ENCODE data around the gene SATB1. TPM values are rescaled to one million over a fixed set of nuclear protein-coding genes. Genes with fewer than 3 reads are reported as not detected.

Gene SATB1
- total RNA-seq, 1 experiment from 2014 or later: 5.9 TPM

DNA sequence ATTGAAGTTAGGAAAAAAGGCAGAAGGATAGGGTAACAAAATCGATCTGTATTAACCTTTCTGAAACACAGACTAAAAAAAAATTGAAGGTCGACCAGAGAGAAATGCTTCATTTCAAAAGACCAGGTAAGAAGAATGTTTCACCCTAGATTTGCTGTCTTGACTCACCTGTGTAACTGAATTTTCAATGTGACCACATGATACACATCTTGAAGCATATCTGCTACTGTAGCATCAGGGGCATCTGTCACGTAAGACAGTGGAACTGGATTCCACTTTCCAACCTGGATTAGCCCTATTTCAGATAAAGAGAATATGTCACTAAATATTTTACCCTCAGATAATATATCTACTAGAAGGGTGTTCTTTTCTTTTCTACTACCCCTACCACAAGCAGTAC is 9.3 kb downstream of the SATB1 start:
- H3K9me3 ChIP-seq (ENCODE audit: low read length): no peaks in the 10 kb centered on the region
- H3K36me3 ChIP-seq (ENCODE audit: insufficient read depth, low read length): no peaks in the 10 kb centered on the region
- no peak for DNase-seq
- no peaks in the 10 kb centered on the region for H3K9me2 ChIP-seq (replicated peaks; ENCODE audit: insufficient read depth, low read length)
- no peaks in the 10 kb centered on the region for H4K20me1 ChIP-seq (ENCODE audit: insufficient read depth, low read depth, low read length)
- no peaks in the 10 kb centered on the region for H3K27me3 ChIP-seq (ENCODE audit: low read length)
- H2AFZ ChIP-seq (ENCODE audit: low read length): no peak overlapping the region
- no peak overlapping the region for H3K4me3 ChIP-seq (ENCODE audit: low read length)
- H3K4me1 ChIP-seq (ENCODE audit: low read length): no peaks in the 10 kb centered on the region
- H3K9ac ChIP-seq (ENCODE audit: low read length): no peak overlapping the region
- no peaks in the 10 kb centered on the region for H3K79me2 ChIP-seq (ENCODE audit: low read length)
- H3K27ac ChIP-seq (ENCODE audit: low read length): no peak overlapping the region
- no peak overlapping the region for H3K4me2 ChIP-seq (ENCODE audit: low read depth, low read length, poor library complexity, severe bottlenecking)

DNA sequence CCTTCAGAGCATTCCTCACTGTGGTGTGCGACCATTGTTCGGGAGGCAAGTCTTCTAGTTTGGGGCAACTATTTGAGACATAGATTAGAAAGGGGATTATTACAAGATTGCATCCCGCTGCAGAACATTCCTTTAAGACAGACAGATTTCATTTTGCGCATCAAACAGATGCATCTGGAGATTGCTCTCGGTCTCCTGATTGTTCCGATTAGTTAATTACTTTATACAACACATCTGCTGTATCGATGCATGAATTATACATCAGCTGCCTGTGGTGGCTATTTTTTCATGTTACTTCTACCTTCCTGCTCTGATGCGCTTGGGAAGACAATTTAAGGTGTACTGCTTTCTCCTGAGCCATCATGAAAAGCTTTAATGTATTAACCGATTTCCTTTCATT is 10.0 kb downstream of the SATB1 start:
- Histone ChIP-seq H3K9me2 (replicated peaks; ENCODE audit: insufficient read depth, low read length) (no peaks in the 10 kb centered on the region), H3K4me1 (ENCODE audit: low read length) (no peaks in the 10 kb centered on the region), H4K20me1 (ENCODE audit: insufficient read depth, low read depth, low read length) (no peaks in the 10 kb centered on the region), H3K27ac (ENCODE audit: low read length) (no peak overlapping the region), H2AFZ (ENCODE audit: low read length) (no peak overlapping the region), H3K4me2 (ENCODE audit: low read depth, low read length, poor library complexity, severe bottlenecking) (no peak overlapping the region), H3K4me3 (ENCODE audit: low read length) (no peak overlapping the region), H3K79me2 (ENCODE audit: low read length) (no peaks in the 10 kb centered on the region), H3K9ac (ENCODE audit: low read length) (no peak overlapping the region), H3K27me3 (ENCODE audit: low read length) (no peaks in the 10 kb centered on the region), H3K9me3 (ENCODE audit: low read length) (no peaks in the 10 kb centered on the region), H3K36me3 (ENCODE audit: insufficient read depth, low read length) (no peaks in the 10 kb centered on the region)
- no peak for DNase-seq

DNA sequence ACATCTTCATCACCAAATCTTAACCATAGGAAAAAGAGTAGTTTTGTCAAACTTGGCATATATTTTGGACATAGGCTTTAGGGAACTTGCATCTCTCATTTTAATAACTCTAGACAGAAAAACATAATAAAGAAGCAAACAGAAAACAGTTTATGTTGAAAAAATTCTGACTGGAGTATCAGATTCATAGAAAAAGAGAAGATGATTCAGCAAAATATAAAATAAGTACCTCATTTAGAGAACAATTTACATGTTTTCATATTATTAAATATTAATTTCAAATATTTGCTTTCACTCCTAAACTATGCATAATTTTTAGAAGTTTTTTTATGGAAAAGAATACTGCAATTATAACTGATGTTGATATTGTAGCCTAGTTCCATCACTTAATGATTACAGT is 12.5 kb downstream of the SATB1 start:
- no peak overlapping the region for H2AFZ ChIP-seq (ENCODE audit: low read length)
- no peaks in the 10 kb centered on the region for H3K27me3 ChIP-seq (ENCODE audit: low read length)
- H3K9me2 ChIP-seq (replicated peaks; ENCODE audit: insufficient read depth, low read length): no peaks in the 10 kb centered on the region
- no peak overlapping the region for H3K4me2 ChIP-seq (ENCODE audit: low read depth, low read length, poor library complexity, severe bottlenecking)
- no peaks in the 10 kb centered on the region for H3K9me3 ChIP-seq (ENCODE audit: low read length)
- H3K27ac ChIP-seq (ENCODE audit: low read length): no peak overlapping the region
- no peaks in the 10 kb centered on the region for H3K79me2 ChIP-seq (ENCODE audit: low read length)
- H3K9ac ChIP-seq (ENCODE audit: low read length): no peak overlapping the region
- no peaks in the 10 kb centered on the region for H3K36me3 ChIP-seq (ENCODE audit: insufficient read depth, low read length)
- no peaks in the 10 kb centered on the region for H3K4me1 ChIP-seq (ENCODE audit: low read length)
- no peaks in the 10 kb centered on the region for H4K20me1 ChIP-seq (ENCODE audit: insufficient read depth, low read depth, low read length)
- no peak for DNase-seq
- no peak overlapping the region for H3K4me3 ChIP-seq (ENCODE audit: low read length)

DNA sequence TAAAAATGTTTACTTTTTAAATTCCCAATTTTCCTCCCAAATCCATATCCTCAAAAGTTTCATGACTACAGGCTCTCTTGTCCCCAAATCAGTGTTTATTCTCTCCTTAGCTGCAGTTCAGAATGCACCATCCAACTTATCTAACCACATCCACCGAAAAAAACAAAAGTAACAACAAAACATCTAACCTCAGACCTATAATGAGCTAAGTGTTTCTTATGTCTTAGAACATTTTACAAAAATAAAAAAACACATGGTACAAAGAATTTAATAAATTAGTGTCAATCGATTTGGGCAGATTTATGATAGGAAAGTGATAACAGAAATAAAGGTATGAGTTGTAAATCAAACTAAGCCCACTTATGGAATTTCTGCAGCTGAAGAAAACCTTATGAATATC is 13.6 kb downstream of the SATB1 start:
- DNase-seq: no peak
- Histone ChIP-seq H3K27ac (ENCODE audit: low read length) (no peak overlapping the region), H3K79me2 (ENCODE audit: low read length) (no peaks in the 10 kb centered on the region), H3K9ac (ENCODE audit: low read length) (no peak overlapping the region), H4K20me1 (ENCODE audit: insufficient read depth, low read depth, low read length) (no peaks in the 10 kb centered on the region), H3K27me3 (ENCODE audit: low read length) (no peaks in the 10 kb centered on the region), H3K4me3 (ENCODE audit: low read length) (no peak overlapping the region), H3K9me2 (replicated peaks; ENCODE audit: insufficient read depth, low read length) (no peaks in the 10 kb centered on the region), H3K4me1 (ENCODE audit: low read length) (no peaks in the 10 kb centered on the region), H3K4me2 (ENCODE audit: low read depth, low read length, poor library complexity, severe bottlenecking) (no peak overlapping the region), H2AFZ (ENCODE audit: low read length) (no peak overlapping the region), H3K9me3 (ENCODE audit: low read length) (no peaks in the 10 kb centered on the region), H3K36me3 (ENCODE audit: insufficient read depth, low read length) (no peaks in the 10 kb centered on the region)

DNA sequence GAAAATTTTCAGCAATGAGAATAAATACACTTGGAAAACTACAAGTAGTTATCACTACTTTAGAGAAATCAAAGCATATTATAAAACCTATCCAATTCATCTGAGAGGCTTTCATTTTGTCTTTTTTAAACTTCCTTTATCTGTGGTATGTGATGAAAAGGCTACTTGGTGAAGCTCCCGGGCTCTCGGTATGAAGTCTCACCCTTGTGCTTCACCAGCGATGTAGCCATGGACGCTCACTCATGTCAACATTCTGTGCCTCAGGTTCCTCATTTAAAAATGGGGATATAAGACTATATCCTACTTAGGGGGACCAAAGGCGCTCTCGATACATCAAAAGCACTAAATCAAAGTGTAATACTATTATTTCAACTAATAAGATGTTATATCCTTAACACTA is 14.9 kb downstream of the SATB1 start:
- no peaks in the 10 kb centered on the region for H3K4me1 ChIP-seq (ENCODE audit: low read length)
- no peak for DNase-seq
- no peaks in the 10 kb centered on the region for H3K79me2 ChIP-seq (ENCODE audit: low read length)
- H3K9me2 ChIP-seq (replicated peaks; ENCODE audit: insufficient read depth, low read length): no peaks in the 10 kb centered on the region
- no peaks in the 10 kb centered on the region for H3K27me3 ChIP-seq (ENCODE audit: low read length)
- no peak overlapping the region for H3K9ac ChIP-seq (ENCODE audit: low read length)
- no peak overlapping the region for H2AFZ ChIP-seq (ENCODE audit: low read length)
- H3K4me3 ChIP-seq (ENCODE audit: low read length): no peak overlapping the region
- no peaks in the 10 kb centered on the region for H3K36me3 ChIP-seq (ENCODE audit: insufficient read depth, low read length)
- no peaks in the 10 kb centered on the region for H4K20me1 ChIP-seq (ENCODE audit: insufficient read depth, low read depth, low read length)
- H3K9me3 ChIP-seq (ENCODE audit: low read length): no peaks in the 10 kb centered on the region
- H3K4me2 ChIP-seq (ENCODE audit: low read depth, low read length, poor library complexity, severe bottlenecking): no peak overlapping the region
- H3K27ac ChIP-seq (ENCODE audit: low read length): no peak overlapping the region

DNA sequence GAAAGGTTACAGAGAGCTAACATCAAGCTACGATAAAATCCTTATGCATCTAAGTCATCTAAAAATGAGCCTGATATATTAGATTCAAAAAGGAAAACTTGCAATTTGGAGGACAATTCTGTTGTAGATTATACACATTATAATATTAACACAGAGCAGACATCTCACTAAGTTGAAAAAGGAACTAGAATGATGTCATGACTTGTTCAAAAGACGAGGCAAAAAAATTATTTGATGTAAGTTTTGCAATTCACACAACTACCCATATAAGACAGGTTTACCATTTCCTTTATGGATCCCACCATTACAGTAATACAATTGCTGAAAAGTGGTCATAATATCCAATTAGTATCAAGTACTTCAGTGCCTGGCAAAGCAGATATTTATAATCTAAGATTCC is 15.9 kb downstream of the SATB1 start:
- Histone ChIP-seq H3K79me2 (ENCODE audit: low read length) (no peaks in the 10 kb centered on the region), H3K9me3 (ENCODE audit: low read length) (no peaks in the 10 kb centered on the region), H3K9me2 (replicated peaks; ENCODE audit: insufficient read depth, low read length) (no peaks in the 10 kb centered on the region), H3K27ac (ENCODE audit: low read length) (no peak overlapping the region), H3K4me3 (ENCODE audit: low read length) (no peak overlapping the region), H3K4me1 (ENCODE audit: low read length) (no peaks in the 10 kb centered on the region), H2AFZ (ENCODE audit: low read length) (no peak overlapping the region), H3K36me3 (ENCODE audit: insufficient read depth, low read length) (no peaks in the 10 kb centered on the region), H4K20me1 (ENCODE audit: insufficient read depth, low read depth, low read length) (no peaks in the 10 kb centered on the region), H3K4me2 (ENCODE audit: low read depth, low read length, poor library complexity, severe bottlenecking) (no peak overlapping the region), H3K27me3 (ENCODE audit: low read length) (no peaks in the 10 kb centered on the region), H3K9ac (ENCODE audit: low read length) (no peak overlapping the region)
- DNase-seq: no peak

DNA sequence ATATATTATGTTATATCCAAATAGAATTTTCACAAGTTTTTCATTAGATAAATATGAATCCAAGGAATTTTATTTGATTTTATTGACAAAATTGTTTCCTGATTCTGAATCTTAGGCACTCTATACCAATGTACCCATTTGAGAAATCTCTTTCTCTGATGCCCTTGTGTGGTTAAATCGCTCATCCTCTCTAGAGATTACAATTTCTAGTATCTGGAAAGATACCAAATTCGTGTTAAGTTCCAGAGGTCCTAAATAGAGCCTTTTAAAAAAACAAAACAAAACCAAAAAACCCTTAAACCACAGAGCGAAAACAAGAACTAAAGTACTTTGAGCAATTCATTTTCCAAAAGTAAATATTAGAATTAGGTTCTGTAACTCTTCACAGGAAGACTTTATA is 20.0 kb downstream of the SATB1 start:
- no peak overlapping the region for H3K4me2 ChIP-seq (ENCODE audit: low read depth, low read length, poor library complexity, severe bottlenecking)
- no peak overlapping the region for H3K4me3 ChIP-seq (ENCODE audit: low read length)
- no peak overlapping the region for H3K9ac ChIP-seq (ENCODE audit: low read length)
- H3K4me1 ChIP-seq (ENCODE audit: low read length): no peaks in the 10 kb centered on the region
- no peak overlapping the region for H2AFZ ChIP-seq (ENCODE audit: low read length)
- no peak for DNase-seq
- no peaks in the 10 kb centered on the region for H4K20me1 ChIP-seq (ENCODE audit: insufficient read depth, low read depth, low read length)
- H3K36me3 ChIP-seq (ENCODE audit: insufficient read depth, low read length): no peaks in the 10 kb centered on the region
- no peaks in the 10 kb centered on the region for H3K79me2 ChIP-seq (ENCODE audit: low read length)
- no peaks in the 10 kb centered on the region for H3K27me3 ChIP-seq (ENCODE audit: low read length)
- H3K27ac ChIP-seq (ENCODE audit: low read length): no peak overlapping the region
- no peaks in the 10 kb centered on the region for H3K9me3 ChIP-seq (ENCODE audit: low read length)
- H3K9me2 ChIP-seq (replicated peaks; ENCODE audit: insufficient read depth, low read length): no peaks in the 10 kb centered on the region

DNA sequence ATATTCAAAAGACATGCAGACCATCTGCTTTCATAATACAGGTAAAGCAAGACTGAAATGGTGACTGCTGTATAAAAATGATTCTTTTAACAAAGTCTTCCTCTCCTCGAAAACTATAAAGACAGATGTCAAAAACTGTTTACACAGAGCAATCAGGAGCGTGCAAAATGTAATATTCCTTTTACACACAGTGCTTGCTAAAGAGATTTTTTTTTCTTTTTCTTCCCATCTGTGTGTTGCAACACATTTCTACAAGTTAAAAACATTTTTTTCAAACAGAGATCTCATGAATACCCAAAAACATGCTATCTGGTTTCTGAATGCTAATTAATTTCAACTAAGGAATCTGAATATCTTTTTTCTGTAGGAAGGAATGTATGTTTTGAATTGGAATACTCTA is 22.1 kb downstream of the SATB1 start:
- Histone ChIP-seq H3K4me3 (ENCODE audit: low read length) (no peak overlapping the region), H3K79me2 (ENCODE audit: low read length) (no peaks in the 10 kb centered on the region), H2AFZ (ENCODE audit: low read length) (no peak overlapping the region), H3K4me1 (ENCODE audit: low read length) (no peaks in the 10 kb centered on the region), H3K36me3 (ENCODE audit: insufficient read depth, low read length) (no peaks in the 10 kb centered on the region), H3K27ac (ENCODE audit: low read length) (no peak overlapping the region), H3K9me3 (ENCODE audit: low read length) (no peaks in the 10 kb centered on the region), H4K20me1 (ENCODE audit: insufficient read depth, low read depth, low read length) (no peaks in the 10 kb centered on the region), H3K27me3 (ENCODE audit: low read length) (no peaks in the 10 kb centered on the region), H3K9me2 (replicated peaks; ENCODE audit: insufficient read depth, low read length) (no peaks in the 10 kb centered on the region), H3K4me2 (ENCODE audit: low read depth, low read length, poor library complexity, severe bottlenecking) (no peak overlapping the region), H3K9ac (ENCODE audit: low read length) (no peak overlapping the region)
- no peak for DNase-seq

DNA sequence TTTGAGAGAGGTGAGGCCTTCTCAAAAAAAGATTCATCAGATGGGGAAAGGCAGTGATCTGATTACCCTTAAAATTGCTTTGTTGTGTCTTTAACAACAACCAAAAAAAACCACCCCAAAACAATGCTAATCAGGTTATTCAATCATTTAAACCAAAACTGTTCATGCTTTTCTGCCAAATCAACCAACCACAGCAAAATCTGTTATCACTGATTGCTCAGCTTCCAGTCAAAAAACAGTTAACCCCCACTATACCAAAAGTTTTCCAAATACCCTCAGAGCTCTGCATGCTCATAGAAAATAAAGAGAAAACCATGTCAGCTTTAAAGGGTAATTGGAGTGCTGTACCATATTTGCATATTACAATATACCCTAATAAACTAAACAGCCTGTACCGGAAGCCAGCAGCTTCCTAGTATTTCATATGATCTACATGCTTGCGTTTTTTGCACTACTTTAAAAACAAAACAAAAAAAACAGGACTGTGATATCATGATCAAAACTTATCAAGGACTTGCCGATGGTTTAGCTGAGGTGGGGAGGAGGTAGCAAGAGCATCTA is 22.8 kb downstream of the SATB1 start:
- Histone ChIP-seq H3K9me2 (replicated peaks; ENCODE audit: insufficient read depth, low read length) (no peaks in the 10 kb centered on the region), H3K4me3 (ENCODE audit: low read length) (no peak overlapping the region), H3K4me2 (ENCODE audit: low read depth, low read length, poor library complexity, severe bottlenecking) (no peak overlapping the region), H3K36me3 (ENCODE audit: insufficient read depth, low read length) (no peaks in the 10 kb centered on the region), H3K27ac (ENCODE audit: low read length) (no peak overlapping the region), H3K9me3 (ENCODE audit: low read length) (no peaks in the 10 kb centered on the region), H4K20me1 (ENCODE audit: insufficient read depth, low read depth, low read length) (no peaks in the 10 kb centered on the region), H3K27me3 (ENCODE audit: low read length) (no peaks in the 10 kb centered on the region), H3K9ac (ENCODE audit: low read length) (no peak overlapping the region), H3K4me1 (ENCODE audit: low read length) (no peaks in the 10 kb centered on the region), H2AFZ (ENCODE audit: low read length) (no peak overlapping the region), H3K79me2 (ENCODE audit: low read length) (no peaks in the 10 kb centered on the region)
- DNase-seq: no peak
